NCI-H2196 (cell line): Measurements from ENCODE around the gene DDIT3.

ENCODE experiments used
- DNase-seq: peaks from one replicate; lab custom pipeline; 2025; ENCODE audit not compliant: unreplicated experiment; lab: John Stamatoyannopoulos, UW

The DDIT3 gene

DNA sequence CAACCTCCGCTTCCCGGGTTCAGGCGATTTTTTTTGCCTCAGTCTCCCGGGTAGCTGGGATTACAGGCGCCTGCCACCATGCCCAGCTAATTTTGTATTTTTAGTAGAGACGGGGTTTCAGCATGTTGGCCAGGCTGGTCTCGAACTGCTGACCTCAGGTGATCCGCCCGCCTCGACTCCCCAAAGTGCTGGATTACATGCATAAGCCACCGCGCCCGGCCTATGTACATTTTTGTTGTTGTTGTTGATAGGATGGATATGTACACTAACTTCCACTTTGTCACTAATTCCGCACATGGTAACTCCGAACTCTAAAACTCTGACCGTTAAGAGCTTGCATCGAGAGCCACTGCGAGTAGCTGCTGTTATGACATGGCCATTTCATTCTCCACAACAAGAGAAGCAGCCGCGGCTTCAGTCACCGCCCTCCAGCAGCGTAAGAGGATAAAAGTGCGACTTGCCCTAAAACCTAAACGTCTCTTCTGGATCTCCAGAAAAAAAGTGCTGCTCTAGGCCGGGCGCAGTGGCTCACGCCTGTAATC, 33.2 kb downstream of the DDIT3 start:
- no peak for DNase-seq

DNA sequence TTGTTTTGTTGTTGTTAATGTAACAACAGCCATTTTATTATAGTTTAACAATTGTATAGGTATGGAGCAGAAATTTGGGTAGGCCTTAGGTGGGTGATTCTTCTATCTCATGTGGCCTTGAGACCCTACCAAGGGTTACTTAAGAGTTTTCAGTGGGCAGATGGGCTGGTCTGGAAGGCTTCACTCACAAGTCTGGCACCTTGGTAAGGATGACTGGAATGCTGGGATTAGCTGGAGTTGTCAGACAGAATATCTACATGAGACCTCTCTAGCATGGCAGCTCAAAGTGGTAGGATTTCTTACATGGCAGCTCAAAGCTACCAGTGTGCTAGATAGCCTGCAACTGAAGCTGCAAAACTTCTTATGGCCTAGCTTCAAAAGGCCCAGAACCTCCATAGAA, 34.6 kb downstream of the DDIT3 start:
- DNase-seq: no peak

DNA sequence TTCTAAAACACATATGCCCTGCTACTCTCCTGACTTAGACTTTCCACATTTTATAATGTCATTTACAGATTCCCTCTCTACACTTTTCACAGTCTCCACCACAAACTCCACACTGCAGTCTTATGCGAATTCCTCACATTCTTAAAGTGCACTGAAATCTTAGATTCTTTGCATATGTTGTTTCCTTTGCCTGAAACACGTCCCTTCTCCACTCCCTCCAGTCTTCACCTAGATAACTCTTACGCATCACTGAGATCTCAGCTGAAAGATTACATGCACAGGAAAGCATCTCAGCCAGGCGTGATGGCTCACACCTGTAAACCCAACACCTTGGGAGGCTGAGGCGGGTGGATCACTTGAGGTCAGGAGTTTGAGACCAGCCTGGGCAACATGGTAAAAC, 36.8 kb downstream of the DDIT3 start:
- DNase-seq: no peak

DNA sequence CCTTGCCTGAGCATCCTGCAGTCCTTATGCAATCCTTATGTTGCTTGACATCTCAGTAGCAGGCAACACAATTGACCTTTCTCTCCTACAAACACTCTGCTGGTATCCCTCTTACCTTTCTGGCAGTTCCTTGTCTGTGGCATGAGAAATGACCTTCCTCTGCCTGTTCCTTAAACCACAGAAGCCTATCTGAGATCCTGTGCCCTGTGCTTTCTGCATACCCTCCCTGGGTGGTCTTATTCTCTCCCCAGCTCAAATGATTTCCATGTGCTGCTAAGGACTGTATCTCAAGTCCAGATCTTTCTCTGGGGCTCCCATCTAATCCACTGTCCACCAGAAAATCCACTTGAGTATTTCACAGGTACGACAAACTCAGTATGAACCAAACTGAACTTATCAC, 38.6 kb downstream of the DDIT3 start:
- DNase-seq: no peak

DNA sequence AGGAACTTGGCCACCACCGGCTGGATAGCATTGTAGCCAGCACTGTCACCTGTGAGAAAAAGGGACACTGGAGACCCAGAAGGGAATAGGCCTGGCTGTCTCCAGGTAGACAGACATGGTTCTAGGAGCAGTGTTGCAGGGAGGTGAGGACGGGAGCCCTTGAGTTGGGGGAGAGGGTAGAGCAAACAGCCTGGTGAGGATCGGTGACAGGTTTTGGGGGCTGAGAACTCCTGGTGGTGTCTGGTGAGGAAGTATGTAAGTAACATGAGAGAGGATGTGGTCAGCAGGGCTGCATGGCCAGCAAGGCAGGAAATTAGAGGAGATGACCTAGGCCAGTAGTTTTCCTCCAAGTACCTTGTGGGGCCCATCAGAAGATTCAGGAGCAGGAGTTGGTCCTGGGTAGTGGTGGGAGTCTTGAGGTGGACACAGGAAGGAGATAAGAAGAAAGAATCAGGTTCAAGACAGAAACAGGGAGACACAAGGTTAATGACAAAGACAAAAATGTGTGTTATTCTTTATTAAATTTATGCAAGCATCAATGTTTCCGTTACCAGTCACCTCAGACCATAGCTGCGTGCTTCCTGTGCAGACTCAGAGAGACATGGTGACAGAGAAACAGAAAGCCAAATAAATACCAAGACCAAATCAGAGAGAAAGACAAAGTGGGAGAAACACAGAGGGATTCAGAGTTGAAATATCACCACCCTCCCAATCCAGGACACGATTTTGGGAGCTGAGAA, 40.8 kb downstream of the DDIT3 start, which contains the start of gene ARHGAP9:
TSS of gene ARHGAP9 (minus strand) at position 491 of the 740 bp plus-strand sequence. CDS start at position 31, 460 bp downstream.
- DNase-seq: no peak

DNA sequence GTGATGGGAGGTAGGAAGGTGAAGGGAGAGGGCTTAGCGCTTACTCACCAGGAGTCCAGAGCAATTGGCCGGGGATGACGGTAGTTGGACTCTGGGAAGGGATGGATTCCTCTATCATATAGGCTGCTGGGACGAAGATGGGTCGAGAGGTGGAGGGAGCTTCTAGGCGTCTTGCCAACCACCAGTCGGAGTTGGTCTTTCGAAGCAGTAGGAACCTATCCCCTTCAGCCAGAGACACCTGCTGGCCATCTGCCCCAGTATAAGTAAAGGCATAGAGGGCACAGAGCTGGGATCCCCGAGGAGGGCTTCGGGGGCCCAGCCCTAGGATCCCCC, 41.3 kb downstream of the DDIT3 start:
- no peak for DNase-seq

DNA sequence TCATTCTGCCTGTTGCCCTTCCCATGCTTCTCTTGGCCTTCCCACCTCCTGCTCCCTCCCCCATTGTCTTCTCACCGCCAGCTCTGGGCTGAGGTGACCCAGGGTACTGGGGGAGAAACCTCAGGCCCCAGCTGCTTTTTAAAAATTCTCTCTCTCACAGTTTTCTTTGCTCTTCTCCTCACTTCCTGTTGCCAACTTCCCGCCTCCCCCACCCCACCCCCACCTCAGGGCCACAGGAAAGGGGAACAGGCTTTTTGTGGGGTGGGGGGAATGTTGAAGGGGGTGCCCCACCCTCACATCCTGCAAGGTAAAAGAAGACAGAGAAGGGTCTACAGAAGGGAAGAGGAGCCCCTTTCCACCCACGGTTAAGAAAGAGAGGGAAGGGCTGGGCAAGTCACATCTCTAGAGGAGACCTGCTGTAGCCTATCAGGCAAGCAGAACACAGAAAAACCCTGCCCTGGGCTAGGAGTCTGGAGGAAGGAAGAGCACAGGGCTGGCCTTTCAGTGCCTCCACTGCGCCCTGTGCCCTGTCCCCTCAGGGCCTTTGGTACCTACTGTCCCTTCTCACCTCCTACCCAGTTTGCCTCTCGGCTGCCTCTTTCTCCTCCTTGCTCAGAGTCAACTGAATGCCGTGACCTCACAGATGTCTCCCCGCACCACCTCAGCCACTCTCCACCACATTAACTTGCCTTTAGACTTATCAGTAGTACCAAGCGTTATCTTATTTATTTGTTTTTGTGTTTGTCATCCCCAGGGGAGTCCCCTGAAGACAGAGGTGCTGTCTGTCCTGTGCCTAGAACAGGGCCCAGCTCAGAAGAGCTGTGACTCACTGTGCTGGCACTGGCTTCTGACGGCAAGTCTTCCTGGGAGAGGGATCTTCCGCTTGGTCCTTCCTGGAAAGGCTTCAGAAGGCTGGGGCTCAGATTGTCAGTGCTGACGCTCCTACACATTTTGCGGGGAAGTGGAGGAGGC, 42.3 kb downstream of the DDIT3 start:
- no peak for DNase-seq

DNA sequence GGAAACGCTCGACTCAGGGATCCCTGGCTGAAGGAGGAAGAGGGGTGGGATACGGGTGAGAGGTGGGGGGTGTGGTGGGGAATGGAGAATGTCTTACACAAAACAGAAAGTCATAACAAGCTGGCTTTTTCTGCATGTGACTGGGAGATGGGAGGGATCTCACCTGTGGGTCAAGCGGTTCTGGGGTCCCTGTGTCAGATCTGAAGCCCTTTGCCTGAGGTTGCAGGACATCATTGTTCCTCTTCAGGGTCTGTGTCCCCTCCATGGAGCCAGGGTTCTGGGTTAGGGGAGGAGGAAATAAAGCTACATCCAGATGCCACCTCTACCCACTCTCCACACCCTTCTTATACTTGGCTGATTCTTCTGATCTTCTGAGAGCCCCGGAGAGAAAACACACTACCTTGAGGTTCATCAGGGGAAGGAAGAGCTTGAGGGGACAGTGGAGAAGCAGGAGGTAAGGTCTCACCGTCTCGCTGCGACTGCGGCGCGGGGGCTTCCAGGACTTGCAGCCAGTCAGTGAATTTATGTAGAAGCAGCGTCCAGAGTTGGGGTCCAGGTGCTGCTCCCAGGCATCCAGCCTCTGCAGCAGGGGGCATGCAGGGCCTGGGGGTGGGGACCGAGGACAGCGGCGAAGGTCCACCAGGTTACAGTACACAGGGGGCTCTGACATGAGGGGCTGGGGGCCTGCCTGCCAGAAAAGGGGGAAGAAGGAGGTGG, 43.2 kb downstream of the DDIT3 start:
- DNase-seq: no peak

DNA sequence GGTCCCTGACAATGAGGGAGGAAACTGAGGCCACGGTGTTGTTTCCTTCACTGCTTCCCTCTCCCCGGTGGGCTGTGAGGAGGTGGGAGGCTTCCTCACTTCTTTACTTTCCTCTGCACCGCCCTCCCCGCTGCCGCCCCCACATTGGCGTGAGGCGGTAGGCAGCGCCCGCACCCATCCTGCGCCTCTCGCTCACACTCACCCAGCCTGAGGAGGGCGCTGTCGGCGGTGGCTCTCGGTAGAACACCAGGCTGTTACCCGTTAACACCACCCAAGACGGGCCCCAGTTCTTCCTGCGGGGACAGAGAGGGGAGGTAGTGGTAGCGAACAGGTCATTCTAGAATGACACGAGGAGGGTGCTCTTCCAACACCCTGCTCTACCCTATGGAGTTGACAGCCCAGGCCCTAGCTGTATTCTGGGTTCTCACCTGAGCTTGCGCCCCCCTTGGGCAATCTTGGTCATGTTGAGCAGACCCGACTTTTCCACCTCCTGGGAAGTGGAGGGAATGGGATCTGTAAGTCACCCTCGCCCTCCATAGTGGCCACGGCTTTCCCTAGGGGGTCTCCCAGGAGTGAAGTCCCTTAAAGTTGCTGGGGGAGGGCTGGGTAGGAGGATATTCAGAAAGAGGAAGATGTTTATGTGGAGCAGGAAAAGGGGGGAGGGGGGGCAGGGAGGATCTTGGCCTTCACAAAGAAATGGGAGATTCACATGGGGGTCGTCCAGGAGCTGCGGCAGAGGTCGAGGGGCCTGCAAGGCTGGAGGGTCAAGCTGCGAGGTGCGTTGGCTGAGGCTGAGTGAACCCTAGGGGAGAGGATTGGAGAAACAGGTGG, 43.9 kb downstream of the DDIT3 start:
- no peak for DNase-seq

DNA sequence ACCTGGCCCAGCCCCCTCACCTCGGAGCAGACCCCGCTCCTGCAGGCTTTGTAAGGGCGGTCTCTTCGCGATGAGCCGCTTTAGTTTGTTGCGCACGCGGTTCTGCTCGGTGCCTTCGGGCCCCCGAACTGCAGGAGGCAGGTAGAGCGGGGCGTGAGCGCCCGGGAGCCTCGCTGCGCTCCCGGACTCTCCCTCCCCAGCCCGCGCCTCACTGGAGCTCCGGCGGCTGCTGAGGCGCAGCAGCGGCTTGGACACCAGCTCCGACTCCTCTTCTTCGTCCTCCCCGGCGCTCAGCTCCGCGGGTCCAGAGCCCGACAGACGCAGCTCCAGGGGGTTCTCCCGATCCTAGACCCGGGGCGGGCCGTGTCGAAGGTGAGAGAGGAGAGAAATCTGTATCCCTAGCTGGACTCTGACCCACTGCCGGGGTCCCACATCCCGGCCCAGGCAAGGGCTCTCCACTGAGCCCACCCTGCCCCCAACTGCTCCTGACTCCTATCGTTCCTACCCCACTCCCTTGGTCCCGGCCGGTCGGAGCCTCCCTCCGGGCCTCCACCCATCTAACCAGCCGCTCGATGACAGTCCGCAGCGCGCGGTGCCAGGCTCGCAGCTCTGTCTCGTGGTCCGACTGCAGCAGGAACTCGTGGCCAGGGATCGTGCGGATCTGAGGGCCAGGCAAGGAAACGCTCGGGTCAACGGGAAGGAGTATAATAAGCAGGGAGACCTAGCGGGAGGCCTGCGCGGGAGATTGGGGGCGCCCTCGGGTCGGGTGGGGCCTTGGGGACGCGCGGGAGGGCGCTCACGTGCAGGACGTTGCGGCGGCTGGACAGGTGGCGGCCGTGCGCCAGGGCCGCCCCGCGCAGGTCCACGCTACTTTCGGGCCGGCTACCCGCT, 44.8 kb downstream of the DDIT3 start:
- DNase-seq: no peak

DNA sequence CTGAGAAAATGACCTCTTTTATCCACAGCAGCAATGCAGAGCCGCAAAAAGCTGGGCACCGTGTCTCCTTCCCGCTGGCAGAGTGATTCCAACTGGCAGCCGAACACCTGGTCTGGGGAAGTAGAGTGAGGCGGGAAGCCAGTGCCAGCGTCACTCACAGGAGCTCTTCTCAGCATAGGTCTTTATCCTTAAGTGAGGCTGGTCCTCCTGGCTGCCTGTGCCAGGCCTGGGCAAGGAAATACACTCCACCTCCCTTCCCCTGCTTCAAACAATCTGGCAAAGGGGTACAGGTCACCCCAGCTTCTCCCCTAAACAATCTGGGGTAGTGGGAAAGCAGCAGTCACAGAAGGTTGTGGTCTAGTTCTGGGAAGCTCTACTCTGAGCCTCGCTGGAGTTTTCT, 45.5 kb downstream of the DDIT3 start:
- no peak for DNase-seq

DNA sequence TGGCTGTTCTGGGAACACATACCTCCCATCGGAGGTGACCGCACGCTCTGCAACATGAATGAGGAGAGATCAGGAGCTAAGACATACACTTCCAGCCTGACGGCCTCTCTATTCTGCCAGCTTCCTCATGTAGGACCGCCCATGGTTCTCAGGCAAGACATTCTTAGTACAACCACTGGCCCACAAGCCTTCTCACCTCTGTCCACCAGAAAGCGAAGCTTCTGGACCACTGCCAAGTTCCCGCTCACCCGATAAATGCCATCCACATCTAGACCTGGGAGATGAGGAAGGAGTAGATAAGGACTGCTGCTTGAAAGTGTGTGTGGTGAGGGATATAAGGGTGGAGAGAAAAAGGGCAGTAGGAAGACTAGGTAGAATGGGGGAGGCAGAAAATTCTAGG, 45.9 kb downstream of the DDIT3 start:
- no peak for DNase-seq

DNA sequence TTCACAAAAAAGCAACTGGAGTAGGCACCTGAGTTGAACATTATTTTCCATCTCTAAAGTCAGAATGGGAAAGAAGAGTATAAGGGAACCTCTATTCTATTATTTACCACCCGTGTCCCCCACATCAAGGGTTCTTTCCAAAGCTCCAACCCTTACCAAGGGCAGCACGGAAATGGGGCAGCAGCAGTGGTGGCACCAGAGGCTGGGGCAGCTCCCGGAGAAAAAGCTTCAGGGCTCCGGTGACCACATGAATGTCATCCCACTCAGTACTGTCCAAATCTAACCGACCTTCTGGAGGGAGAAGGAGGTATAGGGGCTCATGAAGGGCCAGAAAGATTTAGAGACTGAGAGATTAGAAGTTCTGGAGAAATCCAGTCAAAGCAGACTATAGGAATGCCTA, 46.4 kb downstream of the DDIT3 start:
- no peak for DNase-seq

DNA sequence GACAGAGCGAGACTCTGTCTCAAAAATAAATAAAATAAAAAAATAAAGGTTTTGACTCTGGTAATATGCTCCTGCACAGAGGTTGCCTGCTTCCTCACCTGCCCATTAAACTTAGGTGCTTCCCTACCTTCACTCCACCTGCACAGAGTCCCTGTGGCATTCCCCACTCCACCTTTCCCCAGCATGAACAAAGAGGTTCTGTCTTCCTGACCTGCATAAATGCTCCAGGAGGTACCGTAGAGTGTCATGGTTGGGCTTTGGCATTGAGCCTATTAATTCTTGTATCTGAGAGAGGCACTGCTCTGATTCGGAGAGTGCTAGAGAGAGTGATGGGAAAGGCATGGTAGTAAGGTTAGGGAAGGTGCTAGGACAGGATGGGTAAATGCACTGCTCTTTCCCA, 46.9 kb downstream of the DDIT3 start:
- no peak for DNase-seq

DNA sequence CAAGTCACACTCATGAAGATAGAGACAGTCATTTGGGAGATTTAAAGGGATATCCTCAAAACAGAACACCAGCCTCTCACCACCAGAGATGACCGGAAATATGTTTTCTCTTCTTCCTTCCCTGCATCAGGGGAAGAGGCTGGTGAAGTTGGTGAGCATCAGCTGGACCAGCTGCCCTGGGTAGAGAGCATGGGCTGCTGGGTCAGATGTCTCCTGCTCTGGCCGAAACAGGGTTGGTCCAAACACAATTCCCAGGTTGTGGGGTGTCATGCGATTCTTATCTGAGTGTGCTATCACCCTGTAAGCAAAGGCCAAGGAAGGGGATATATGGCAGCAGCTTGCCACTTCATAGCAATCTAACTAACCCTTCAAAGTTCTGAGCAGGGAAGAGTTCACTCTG, 47.9 kb downstream of the DDIT3 start:
- no peak for DNase-seq

DNA sequence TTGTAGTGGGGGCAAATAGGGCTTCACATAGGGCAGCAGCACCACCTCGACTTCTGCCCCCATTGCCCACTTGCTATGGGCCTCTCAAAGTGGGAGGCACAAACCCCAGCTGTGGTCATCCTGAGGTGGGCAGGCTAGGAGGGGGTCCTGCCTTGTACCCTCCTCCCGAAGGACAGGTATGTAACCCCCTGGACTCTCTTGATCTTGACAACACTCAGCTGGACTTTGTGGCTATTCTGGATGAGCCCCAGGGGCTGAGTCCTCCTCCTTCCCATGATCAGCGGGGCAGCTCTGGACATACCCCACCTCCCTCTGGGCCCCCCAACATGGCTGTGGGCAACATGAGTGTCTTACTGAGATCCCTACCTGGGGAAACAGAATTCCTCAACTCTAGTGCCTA, 48.7 kb downstream of the DDIT3 start:
- no peak for DNase-seq

DNA sequence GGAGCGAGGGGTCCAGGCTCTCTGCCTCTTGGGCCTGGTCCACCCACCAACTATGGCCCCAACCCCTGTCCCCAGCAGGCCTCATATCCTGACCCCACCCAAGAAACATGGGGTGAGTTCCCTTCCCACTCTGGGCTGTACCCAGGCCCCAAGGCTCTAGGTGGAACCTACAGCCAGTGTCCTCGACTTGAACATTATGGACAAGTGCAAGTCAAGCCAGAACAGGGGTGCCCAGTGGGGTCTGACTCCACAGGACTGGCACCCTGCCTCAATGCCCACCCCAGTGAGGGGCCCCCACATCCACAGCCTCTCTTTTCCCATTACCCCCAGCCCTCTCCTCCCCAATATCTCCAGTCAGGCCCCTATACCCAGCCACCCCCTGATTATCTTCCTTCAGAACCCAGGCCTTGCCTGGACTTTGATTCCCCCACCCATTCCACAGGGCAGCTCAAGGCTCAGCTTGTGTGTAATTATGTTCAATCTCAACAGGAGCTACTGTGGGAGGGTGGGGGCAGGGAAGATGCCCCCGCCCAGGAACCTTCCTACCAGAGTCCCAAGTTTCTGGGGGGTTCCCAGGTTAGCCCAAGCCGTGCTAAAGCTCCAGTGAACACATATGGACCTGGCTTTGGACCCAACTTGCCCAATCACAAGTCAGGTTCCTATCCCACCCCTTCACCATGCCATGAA, 49.2 kb downstream of the DDIT3 start:
- DNase-seq: no peak

DNA sequence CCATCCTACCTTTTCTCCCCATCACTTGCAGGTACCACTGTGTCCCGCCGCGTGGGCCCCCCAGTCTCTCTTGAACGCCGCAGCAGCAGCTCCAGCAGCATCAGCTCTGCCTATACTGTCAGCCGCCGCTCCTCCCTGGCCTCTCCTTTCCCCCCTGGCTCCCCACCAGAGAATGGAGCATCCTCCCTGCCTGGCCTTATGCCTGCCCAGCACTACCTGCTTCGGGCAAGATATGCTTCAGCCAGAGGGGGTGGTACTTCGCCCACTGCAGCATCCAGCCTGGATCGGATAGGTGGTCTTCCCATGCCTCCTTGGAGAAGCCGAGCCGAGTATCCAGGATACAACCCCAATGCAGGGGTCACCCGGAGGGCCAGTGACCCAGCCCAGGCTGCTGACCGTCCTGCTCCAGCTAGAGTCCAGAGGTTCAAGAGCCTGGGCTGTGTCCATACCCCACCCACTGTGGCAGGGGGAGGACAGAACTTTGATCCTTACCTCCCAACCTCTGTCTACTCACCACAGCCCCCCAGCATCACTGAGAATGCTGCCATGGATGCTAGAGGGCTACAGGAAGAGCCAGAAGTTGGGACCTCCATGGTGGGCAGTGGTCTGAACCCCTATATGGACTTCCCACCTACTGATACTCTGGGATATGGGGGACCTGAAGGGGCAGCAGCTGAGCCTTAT, 49.9 kb downstream of the DDIT3 start:
- no peak for DNase-seq
